Ovary (tissue), 9 donors: ENCODE results near the gene MCM7. TPM values are rescaled to one million over a fixed set of nuclear protein-coding genes. Genes with fewer than 3 reads are reported as not detected.

Experiments used
- DNase-seq, 5 donors: peaks; one replicate each; pipeline ENCODE4 v3.0.0-alpha.2; 2019 to 2020
- H3K27ac ChIP-seq, 2 donors: fragments of 200-600 bp; one replicate each; pipeline versions ENCODE4 v1.5.1 to v1.8.0; 2019 to 2022
- H3K27me3 ChIP-seq: fragments of 200-600 bp; one replicate; pipeline ENCODE4 v1.8.0; 2022
- H3K36me3 ChIP-seq: fragments of 200-600 bp; sonication (generic); one replicate; pipeline ENCODE4 v1.5.1; 2019
- H3K4me1 ChIP-seq: one replicate; pipeline ENCODE4 v1.8.1; 2013; ENCODE audit warnings: mild to moderate bottlenecking, moderate library complexity; ENCODE audit not compliant: insufficient read depth
- H3K4me3 ChIP-seq: fragments of 200-600 bp; sonication (generic); one replicate; pipeline ENCODE4 v1.5.1; 2017
- H3K9me3 ChIP-seq, 2 donors: fragments of 200-600 bp in 1 of 2; sonication (generic) in 1 of 2; one replicate each; pipeline versions ENCODE4 v1.5.1 to v1.8.1; 2013 to 2019; ENCODE audit warnings: mild to moderate bottlenecking in 1 of 2, moderate library complexity in 1 of 2
- EP300 ChIP-seq: sonication (generic); formaldehyde crosslinking; IDR thresholded peaks from one replicate; pipeline ENCODE4 v1.6.1; 2017; ENCODE audit warnings: antibody characterized with exemption
- POLR2A ChIP-seq: fragments of 450-650 bp; IDR thresholded peaks from one replicate; pipeline ENCODE4 v1.6.1; 2017; ENCODE audit warnings: antibody characterized with exemption, mild to moderate bottlenecking, moderate library complexity
- WGBS, 3 donors: extraction: QIAGEN DNeasy Blood & Tissue Kit in 1 of 3; methylation state at CpG; one replicate each; pipeline versions ENCODE4 v1.1.5 to v1.1.7; 2013 to 2017; 5-methylcytosine and 5-hydroxymethylcytosine counted together
- intact Hi-C, 4 donors: fragments of 100-400 bp; cut with DNase I; formaldehyde crosslinking; loops; one replicate each; pipeline versions ENCODE4 v1.11.0 to v1.15.1; 2022 to 2023
- polyA plus RNA-seq, 2 donors: library from polyadenylated mRNA; stranded (reverse); fragments of 200-250 nt in 1 of 2; fragments of 350-450 nt in 1 of 2; fragmentation: Illumina TruSeq in 1 of 2; extraction: RNeasy Lipid Tissue Mini Kit (QIAGEN cat#74804) in 1 of 2; gene quantifications; one replicate each; pipeline ENCODE4 v1.2.3, GENCODE V29; 2013 to 2014
- total RNA-seq, 7 donors: library from RNA; depleted of rRNA in 2 of 7; stranded (reverse); fragments of >200 nt in 2 of 7; fragmentation: NEBNext Ultra II Directional in 3 of 7; extraction: Animal tissue kit (Norgen Biotek cat#: 25700) in 3 of 7; gene quantifications; one replicate each; pipeline versions ENCODE4 v1.1.0 to v1.2.4, GENCODE V29; 2016 to 2023
- TF ChIP-seq, protein P1 (sequence below), 3 donors: fragments of 450-650 bp in 2 of 3; fragments of 200-600 bp in 1 of 3; IDR thresholded peaks; one replicate each; pipeline versions ENCODE4 v1.5.1 to v1.8.0; 2016 to 2022; ENCODE audit warnings: antibody characterized with exemption in 3 of 3, mild to moderate bottlenecking in 1 of 3
- donor health status: DM: no; HTN: no; CAD: no; lungs with moderate emphysema.
- donor health status: DM: no; HTN: no; CAD: no.
- donor health status: Bipolar disorder and iron deficiency.
- donor health status: DM: yes; HTN: yes; CAD: no.
- donor health status: DM: no; HTN: no; CAD: no.
- donor health status: DM: yes; HTN: yes; CAD: no.

Gene MCM7
- total and polyA plus RNA-seq, 9 donors: 24.4 to 79.7 (median 44.1) TPM

DNA sequence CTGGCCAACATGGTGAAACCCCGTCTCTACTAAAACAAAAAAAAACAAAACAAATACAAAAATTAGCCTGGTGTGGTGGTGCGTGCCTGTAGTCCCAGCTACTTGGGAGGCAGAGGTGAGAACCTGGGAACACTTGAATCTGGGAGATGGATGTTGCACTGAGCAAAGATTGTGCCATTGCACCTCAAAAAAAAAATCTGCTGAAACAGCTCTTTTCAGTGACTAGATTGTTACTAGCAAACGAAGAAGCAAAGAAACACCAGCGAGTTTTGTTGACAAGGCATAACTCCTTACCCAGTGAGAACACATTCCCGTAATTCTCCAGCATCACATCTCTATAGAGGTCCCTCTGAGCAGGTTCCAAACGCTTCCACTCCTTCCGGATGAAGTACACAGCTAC is 26.4 kb downstream of the MCM7 start:
- Histone ChIP-seq H3K4me3 (no peak overlapping the region), H3K36me3 (peaks cover 15% of the 10 kb centered on the region), H3K4me1 (peaks cover 1% of the 10 kb centered on the region), H3K27me3 (no peaks in the 10 kb centered on the region), H3K9me3 (peaks cover 6 to 27% of the 10 kb centered on the region in 2 donors), H3K27ac (no peak overlapping the region)
- intact Hi-C loops: no loop called here
- WGBS, 3 donors: 86 to 96% (median 95%) methylated on average over 7 of the region's 7 CpGs
- DNase-seq: no peak
- TF ChIP-seq, protein P1, sequence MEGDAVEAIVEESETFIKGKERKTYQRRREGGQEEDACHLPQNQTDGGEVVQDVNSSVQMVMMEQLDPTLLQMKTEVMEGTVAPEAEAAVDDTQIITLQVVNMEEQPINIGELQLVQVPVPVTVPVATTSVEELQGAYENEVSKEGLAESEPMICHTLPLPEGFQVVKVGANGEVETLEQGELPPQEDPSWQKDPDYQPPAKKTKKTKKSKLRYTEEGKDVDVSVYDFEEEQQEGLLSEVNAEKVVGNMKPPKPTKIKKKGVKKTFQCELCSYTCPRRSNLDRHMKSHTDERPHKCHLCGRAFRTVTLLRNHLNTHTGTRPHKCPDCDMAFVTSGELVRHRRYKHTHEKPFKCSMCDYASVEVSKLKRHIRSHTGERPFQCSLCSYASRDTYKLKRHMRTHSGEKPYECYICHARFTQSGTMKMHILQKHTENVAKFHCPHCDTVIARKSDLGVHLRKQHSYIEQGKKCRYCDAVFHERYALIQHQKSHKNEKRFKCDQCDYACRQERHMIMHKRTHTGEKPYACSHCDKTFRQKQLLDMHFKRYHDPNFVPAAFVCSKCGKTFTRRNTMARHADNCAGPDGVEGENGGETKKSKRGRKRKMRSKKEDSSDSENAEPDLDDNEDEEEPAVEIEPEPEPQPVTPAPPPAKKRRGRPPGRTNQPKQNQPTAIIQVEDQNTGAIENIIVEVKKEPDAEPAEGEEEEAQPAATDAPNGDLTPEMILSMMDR (IDR thresholded peaks at IDR 0.05): no peak
- TF ChIP-seq POLR2A: no peak
- no peak for TF ChIP-seq EP300

DNA sequence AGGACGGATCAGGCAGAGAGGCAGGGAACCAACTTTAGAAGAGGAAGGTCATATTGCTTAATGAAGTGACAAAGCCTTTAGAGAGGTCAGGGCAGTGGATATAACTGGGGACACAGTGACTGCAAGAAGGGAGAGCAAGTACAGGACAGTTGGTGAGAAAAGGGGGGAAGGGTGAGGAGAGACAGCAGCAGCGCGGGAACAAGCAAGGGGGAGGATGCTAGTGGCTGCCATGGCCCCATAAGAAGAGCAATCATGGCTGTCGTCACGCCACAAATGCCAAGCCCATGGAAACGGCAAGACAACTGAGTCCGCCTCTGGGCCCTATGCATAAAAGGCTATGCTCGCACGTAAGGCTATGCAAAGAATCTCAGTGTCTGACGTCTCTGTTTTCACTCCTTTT is 28.7 kb downstream of the MCM7 start:
- H3K4me1 ChIP-seq: no peaks in the 10 kb centered on the region
- H3K27ac ChIP-seq: no peak overlapping the region
- no peak overlapping the region for H3K4me3 ChIP-seq
- TF ChIP-seq EP300 (no peak), POLR2A (no peak)
- TF ChIP-seq, protein P1 (IDR thresholded peaks at IDR 0.05): no peak
- 96 to 98% (median 97%) methylated on average over 10 of the region's 10 CpGs for WGBS, 3 donors
- H3K36me3 ChIP-seq: peaks cover 15% of the 10 kb centered on the region
- H3K27me3 ChIP-seq: no peaks in the 10 kb centered on the region
- peaks cover 6 to 27% of the 10 kb centered on the region in 2 donors for H3K9me3 ChIP-seq
- intact Hi-C loops: no loop called here
- no peak for DNase-seq

DNA sequence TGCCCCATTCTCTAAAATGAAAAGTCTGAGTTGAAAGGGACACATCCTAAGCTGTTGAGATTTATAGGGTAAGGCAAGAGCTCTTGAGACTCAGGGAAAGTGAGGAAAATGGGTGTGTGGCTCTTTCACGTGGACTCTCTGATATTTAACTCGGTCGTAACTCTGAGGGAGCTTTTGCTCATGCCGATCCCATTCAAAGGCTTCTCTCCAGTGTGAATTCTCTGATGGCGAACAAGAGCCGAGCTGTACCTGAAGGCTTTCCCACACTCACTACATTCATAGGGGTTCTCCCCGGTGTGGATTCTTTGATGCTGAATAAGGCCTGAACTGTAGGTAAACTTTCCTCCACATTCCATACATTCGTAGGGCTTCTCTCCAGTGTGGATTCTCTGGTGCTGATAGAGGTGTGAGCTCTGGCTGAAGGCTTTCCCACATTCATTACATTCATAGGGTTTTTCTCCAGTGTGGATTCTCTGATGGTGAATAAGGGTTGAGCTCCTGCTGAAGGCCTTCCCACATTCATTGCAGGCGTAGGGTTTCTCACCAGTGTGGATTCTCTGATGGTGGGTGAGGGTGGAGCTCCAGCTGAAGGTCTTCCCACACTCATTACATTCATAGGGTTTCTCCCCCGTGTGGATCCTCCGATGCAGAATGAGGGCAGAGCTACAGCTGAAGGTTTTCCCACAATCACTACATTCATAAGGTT is 30.0 kb downstream of the MCM7 start:
- Histone ChIP-seq H3K36me3 (peaks cover 15% of the 10 kb centered on the region), H3K9me3 (peaks cover 6 to 27% of the 10 kb centered on the region in 2 donors), H3K27ac (no peak overlapping the region), H3K4me1 (no peaks in the 10 kb centered on the region), H3K27me3 (no peaks in the 10 kb centered on the region), H3K4me3 (no peak overlapping the region)
- TF ChIP-seq, protein P1 (IDR thresholded peaks at IDR 0.05): no peak
- no peak for TF ChIP-seq EP300
- TF ChIP-seq POLR2A: no peak
- WGBS, 3 donors: 97 to 98% (median 98%) methylated on average over 11 of the region's 11 CpGs
- DNase-seq: no peak
- intact Hi-C loops: no loop called here

DNA sequence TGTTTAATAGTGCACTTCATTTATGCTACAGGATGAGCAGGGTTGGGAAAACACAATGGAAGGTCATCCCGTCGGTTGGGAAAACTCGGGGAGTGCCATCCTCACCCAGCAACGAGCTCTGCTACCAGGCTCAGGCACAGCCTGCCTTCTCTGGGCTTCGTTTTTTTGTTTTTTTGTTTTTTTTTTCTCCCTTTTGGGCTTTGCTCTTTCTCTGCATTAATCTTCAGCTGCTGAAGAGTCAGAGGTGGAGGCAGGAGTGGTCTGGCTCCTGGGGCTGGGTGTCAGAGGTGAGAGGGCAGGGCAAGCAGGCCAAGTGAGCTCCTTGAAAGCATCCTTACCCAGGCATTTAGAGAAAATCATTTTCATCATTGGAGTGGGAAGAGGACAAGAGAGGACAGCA is 31.2 kb downstream of the MCM7 start:
- Histone ChIP-seq H3K4me3 (no peak overlapping the region), H3K27me3 (no peaks in the 10 kb centered on the region), H3K9me3 (peaks cover 6 to 27% of the 10 kb centered on the region in 2 donors), H3K36me3 (peaks cover 15% of the 10 kb centered on the region), H3K4me1 (peaks cover 5% of the 10 kb centered on the region), H3K27ac (no peak overlapping the region)
- intact Hi-C loops: no loop called here
- TF ChIP-seq POLR2A (no peak), EP300 (no peak)
- TF ChIP-seq, protein P1 (IDR thresholded peaks at IDR 0.05): no peak
- WGBS, 3 donors: 96 to 97% (median 97%) methylated on average over 5 of the region's 5 CpGs
- DNase-seq: no peak
